Activated T-helper 2 cell treated with anti-CD3 and anti-CD28 coated beads, Interferon-gamma antibody, Interleukin-2, Interleukin-4, amounts not matched to agents 10 μg/mL and 5 μg/mL and 100 μg/mL, durations not matched to agents 14 hours and 24 hours and 36 hours (primary cell): ENCODE data around the gene INO80C. TPM values are rescaled to one million over a fixed set of nuclear protein-coding genes. Genes with fewer than 3 reads are reported as not detected.

Experiments
- DNase-seq: peaks from one replicate; pipeline ENCODE4 v3.0.0; 2021; ENCODE audit warnings: low spot score
- H3K27ac Mint-ChIP-seq: one replicate; pipeline ENCODE4 v1.8.0; 2021; ENCODE audit warnings: mixed read lengths
- H3K27me3 Mint-ChIP-seq: one replicate; pipeline ENCODE4 v1.8.0; 2021; ENCODE audit warnings: low read depth, mixed read lengths
- H3K36me3 Mint-ChIP-seq: one replicate; pipeline ENCODE4 v1.8.0; 2021; ENCODE audit warnings: low read depth, mixed read lengths
- H3K4me1 Mint-ChIP-seq: one replicate; pipeline ENCODE4 v1.8.0; 2021; ENCODE audit warnings: low read depth, mixed read lengths
- H3K4me3 Mint-ChIP-seq: one replicate; pipeline ENCODE4 v1.8.0; 2021; ENCODE audit warnings: low read depth, mild to moderate bottlenecking, moderate library complexity, mixed read lengths
- H3K9me3 Mint-ChIP-seq: one replicate; pipeline ENCODE4 v1.8.0; 2021; ENCODE audit warnings: mixed read lengths
- intact Hi-C: fragments of 100-400 bp; cut with micrococcal nuclease; formaldehyde crosslinking; loops from one replicate; pipeline ENCODE4 v1.15.1; 2023
- total RNA-seq: library from RNA; stranded (reverse); gene quantifications from 2 replicates; pipeline ENCODE4 v1.2.3, GENCODE V29; 2022

The INO80C gene
- 34.9 and 35.9 TPM in 2 replicates for total RNA-seq

GRCh38 chr18:35497370-35498197 is at the start of gene INO80C:
Gene INO80C (minus strand): TSS chr18:35497960. CDS start chr18:35497874, 86 bp downstream.
- intact Hi-C loops, result loop anchor here (1.0 to 10.0 kb wide), 13 partner anchors 13 to 633 kb away; partner anchors contain the start of genes GALNT1, MAPRE2, RMP24 and RPRD1A
- Mint-ChIP-seq H3K4me1 (peaks cover 35% of the 10 kb centered on the region), H3K9me3 (no peaks in the 10 kb centered on the region), H3K27me3 (no peaks in the 10 kb centered on the region), H3K4me3 (peak within 1 kb of the TSS; percentile 96), H3K27ac (peak within 1 kb of the TSS; percentile 99), H3K36me3 (no peaks in the 10 kb centered on the region)
- DNase-seq, result peak; percentile 90

DNA sequence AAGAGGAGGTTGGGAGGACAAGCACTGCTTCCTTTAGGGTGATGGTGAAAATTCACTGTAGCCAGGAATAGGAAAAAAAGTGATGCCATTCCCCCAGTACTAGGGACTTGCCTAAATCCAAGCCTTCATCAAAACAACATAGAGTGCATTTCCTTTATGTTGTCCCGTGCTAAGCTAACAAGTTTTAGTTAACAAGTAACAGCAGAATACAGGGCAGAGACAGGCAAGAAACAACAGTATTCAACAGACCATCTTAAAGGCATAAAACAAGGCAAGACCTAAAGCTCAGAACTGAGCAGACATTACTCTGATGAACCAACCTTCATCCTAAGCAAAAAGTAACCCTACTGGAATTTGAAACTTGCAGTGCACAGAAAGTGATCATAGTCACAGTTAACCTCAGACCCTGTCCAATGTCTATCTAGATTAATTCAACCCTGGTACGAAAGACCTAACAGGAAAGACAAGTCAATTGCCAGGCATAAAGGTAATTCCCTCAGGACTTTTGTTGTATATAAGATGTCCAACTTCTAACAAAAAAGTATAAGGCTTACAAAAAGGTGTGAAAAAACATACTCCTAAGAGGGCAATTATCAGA is 49.3 kb upstream of the INO80C start:
- H3K4me3 Mint-ChIP-seq, result no peak overlapping the region
- H3K9me3 Mint-ChIP-seq, result no peaks in the 10 kb centered on the region
- DNase-seq, result no peak
- H3K27ac Mint-ChIP-seq, result no peak overlapping the region
- intact Hi-C loops, result no loop called here
- no peaks in the 10 kb centered on the region for H3K36me3 Mint-ChIP-seq
- peaks cover 7% of the 10 kb centered on the region for H3K27me3 Mint-ChIP-seq
- no peaks in the 10 kb centered on the region for H3K4me1 Mint-ChIP-seq

DNA sequence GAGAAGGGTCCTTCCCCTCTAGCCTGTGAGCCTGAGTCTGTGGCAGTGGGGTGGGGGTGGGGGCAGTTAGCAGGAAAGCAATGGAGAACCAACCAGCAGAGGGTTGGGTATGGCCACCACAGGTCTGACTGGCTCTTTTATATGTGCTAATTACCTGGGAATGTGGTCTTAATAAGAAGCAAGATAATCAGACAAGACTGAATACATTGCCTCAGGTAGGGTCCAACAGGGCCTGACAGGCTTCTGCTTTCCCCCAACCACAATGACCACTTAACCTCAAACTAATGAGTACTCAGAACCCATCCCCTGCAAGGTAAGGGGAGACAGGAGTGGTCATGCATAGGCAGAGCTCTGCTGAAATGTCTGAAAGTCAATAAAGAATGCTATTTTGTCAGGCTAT is 44.6 kb upstream of the INO80C start:
- no peaks in the 10 kb centered on the region for H3K4me1 Mint-ChIP-seq
- no peaks in the 10 kb centered on the region for H3K36me3 Mint-ChIP-seq
- no peak for DNase-seq
- H3K4me3 Mint-ChIP-seq, result no peak overlapping the region
- intact Hi-C loops, result no loop called here
- no peaks in the 10 kb centered on the region for H3K9me3 Mint-ChIP-seq
- H3K27me3 Mint-ChIP-seq, result peaks cover 7% of the 10 kb centered on the region
- no peak overlapping the region for H3K27ac Mint-ChIP-seq

DNA sequence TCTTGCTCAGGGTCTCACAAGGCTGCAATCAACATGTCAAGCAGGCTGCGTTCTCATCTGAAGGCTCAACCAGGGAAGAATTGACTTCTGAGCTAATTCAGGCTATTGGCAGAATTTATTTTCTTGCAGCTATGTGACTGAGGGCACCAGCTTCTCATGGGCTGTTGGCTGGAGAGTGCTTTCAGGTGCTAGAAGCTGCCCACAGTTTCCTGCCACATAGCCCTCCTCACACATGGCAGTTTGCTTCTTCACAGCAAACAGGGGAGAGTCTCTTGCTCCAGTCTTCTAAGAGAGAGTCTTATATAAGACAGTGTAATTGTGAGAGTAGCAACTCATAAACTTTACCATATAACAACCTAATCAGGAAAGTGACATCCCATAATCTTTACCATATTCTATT is 37.5 kb upstream of the INO80C start:
- Mint-ChIP-seq H3K4me1 (no peaks in the 10 kb centered on the region), H3K9me3 (no peaks in the 10 kb centered on the region), H3K27me3 (peaks cover 13% of the 10 kb centered on the region), H3K27ac (no peak overlapping the region), H3K4me3 (no peak overlapping the region), H3K36me3 (no peaks in the 10 kb centered on the region)
- no peak for DNase-seq
- intact Hi-C loops, result no loop called here

GRCh38 chr18:35533916-35534405 is 36.2 kb upstream of the INO80C start:
- intact Hi-C loops, result no loop called here
- Mint-ChIP-seq H3K27me3 (peaks cover 10% of the 10 kb centered on the region), H3K36me3 (no peaks in the 10 kb centered on the region), H3K4me3 (no peak overlapping the region), H3K9me3 (no peaks in the 10 kb centered on the region), H3K27ac (no peak overlapping the region), H3K4me1 (no peaks in the 10 kb centered on the region)
- DNase-seq, result no peak

DNA sequence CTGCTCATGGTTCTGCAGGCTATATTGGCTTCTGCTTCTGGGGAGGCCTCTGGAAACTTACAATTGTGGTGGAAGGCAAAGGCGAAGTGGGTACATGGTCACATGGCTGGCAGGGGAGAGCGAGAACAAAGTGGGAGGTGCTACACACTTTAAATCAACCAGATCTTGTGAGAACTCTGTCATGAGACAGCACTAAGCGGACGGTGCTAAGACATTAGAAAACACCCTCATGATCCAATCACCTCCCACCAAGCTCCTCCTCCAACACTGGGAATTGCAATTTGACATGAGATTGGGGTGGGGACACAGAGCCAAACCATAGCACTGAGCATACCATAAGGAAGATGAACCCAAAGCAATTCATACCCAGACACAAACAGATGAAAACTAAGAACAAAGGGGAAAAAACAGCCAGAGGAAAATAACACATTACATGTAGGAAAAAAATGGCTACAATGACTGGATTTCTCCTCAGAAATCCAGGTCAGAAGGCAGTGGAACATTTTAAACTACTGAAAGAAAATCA is 31.1 kb upstream of the INO80C start:
- no peak for DNase-seq
- intact Hi-C loops, result no loop called here
- Mint-ChIP-seq H3K4me1 (peaks cover 3% of the 10 kb centered on the region), H3K36me3 (no peaks in the 10 kb centered on the region), H3K9me3 (no peaks in the 10 kb centered on the region), H3K27me3 (peaks cover 14% of the 10 kb centered on the region), H3K27ac (no peak overlapping the region), H3K4me3 (no peak overlapping the region)

- no peak for DNase-seq
- intact Hi-C loops, result no loop called here
- no peak overlapping the region for H3K27ac Mint-ChIP-seq
- no peak overlapping the region for H3K4me3 Mint-ChIP-seq
- H3K27me3 Mint-ChIP-seq, result peaks cover 13% of the 10 kb centered on the region
- H3K36me3 Mint-ChIP-seq, result no peaks in the 10 kb centered on the region
- H3K9me3 Mint-ChIP-seq, result no peaks in the 10 kb centered on the region
- H3K4me1 Mint-ChIP-seq, result peaks cover 3% of the 10 kb centered on the region
Measured at GRCh38 chr18:35526495-35527059, 28.8 kb upstream of the INO80C start.

GRCh38 chr18:35525795-35526494 is 28.2 kb upstream of the INO80C start:
- Mint-ChIP-seq H3K27ac (no peak overlapping the region), H3K4me1 (peaks cover 3% of the 10 kb centered on the region), H3K36me3 (no peaks in the 10 kb centered on the region), H3K4me3 (no peak overlapping the region), H3K9me3 (no peaks in the 10 kb centered on the region), H3K27me3 (peaks cover 13% of the 10 kb centered on the region)
- no peak for DNase-seq
- intact Hi-C loops, result no loop called here

DNA sequence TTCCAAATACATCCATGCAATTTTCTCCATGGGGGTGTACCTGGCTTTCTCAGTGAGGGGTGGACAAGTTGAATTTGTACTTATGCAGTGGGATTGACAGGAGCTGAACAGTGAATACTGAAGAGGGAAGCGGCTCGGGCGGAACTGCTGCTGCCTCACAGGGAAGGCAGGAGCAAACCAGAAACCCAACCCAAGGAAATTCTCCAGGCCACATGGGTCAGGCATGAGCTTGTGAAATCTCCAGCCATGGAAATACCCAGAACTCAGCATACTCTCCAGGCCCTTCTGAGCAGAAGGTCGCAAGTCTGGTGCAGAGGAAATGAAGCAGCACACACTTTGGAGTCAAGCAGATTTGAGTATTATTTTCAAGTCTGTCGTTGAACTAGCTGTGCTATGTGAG is 26.5 kb upstream of the INO80C start:
- intact Hi-C loops, result no loop called here
- Mint-ChIP-seq H3K27me3 (peaks cover 13% of the 10 kb centered on the region), H3K4me3 (no peak overlapping the region), H3K9me3 (no peaks in the 10 kb centered on the region), H3K27ac (no peak overlapping the region), H3K36me3 (no peaks in the 10 kb centered on the region), H3K4me1 (peaks cover 3% of the 10 kb centered on the region)
- no peak for DNase-seq

- DNase-seq, result no peak
- no peaks in the 10 kb centered on the region for H3K9me3 Mint-ChIP-seq
- no peak overlapping the region for H3K27ac Mint-ChIP-seq
- no peak overlapping the region for H3K4me3 Mint-ChIP-seq
- H3K4me1 Mint-ChIP-seq, result peaks cover 3% of the 10 kb centered on the region
- peaks cover 2% of the 10 kb centered on the region for H3K27me3 Mint-ChIP-seq
- no peaks in the 10 kb centered on the region for H3K36me3 Mint-ChIP-seq
- intact Hi-C loops, result no loop called here
Measured at GRCh38 chr18:35522130-35522959, 24.6 kb upstream of the INO80C start.

DNA sequence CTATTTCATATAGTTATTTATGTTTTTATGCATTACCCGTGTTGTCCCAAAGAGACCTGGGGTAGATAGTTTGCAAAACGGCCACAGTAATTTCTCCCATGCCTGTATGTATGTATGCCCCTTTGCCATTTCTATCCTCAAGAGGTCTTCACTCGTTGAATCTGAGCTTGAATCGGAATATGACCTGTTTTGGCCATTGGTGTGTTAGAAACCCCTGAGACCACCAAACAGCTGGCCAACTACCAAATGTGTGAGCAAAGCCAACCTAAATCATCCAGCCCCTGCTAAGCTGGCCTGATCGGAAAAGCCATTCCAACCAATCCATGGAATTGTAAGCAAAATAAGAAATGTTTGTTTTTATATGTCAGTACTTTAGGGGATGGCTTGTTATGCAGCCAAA is 23.4 kb upstream of the INO80C start:
- intact Hi-C loops, result no loop called here
- peaks cover 3% of the 10 kb centered on the region for H3K4me1 Mint-ChIP-seq
- DNase-seq, result no peak
- no peaks in the 10 kb centered on the region for H3K9me3 Mint-ChIP-seq
- H3K36me3 Mint-ChIP-seq, result no peaks in the 10 kb centered on the region
- peaks cover 2% of the 10 kb centered on the region for H3K27me3 Mint-ChIP-seq
- no peak overlapping the region for H3K27ac Mint-ChIP-seq
- H3K4me3 Mint-ChIP-seq, result no peak overlapping the region
